AG04450 (cell line): ENCODE data around the gene TANC1. TPM values are rescaled to one million over a fixed set of nuclear protein-coding genes. Genes with fewer than 3 reads are reported as not detected.

Source experiments
- CTCF ChIA-PET: fragments of 300-600, 350-600 bp; formaldehyde crosslinking; extraction: SDS; loops from one replicate; lab custom pipeline; 2022; ENCODE audit warnings: antibody characterized with exemption, inconsistent platforms; lab: Charles Lee
- POLR2A ChIA-PET: fragments of 350-600 bp; formaldehyde crosslinking; extraction: SDS; loops from one replicate; lab custom pipeline; 2021; ENCODE audit warnings: antibody characterized with exemption, inconsistent platforms; lab: Yijun Ruan, JAX
- DNase-seq: peaks from one replicate; pipeline ENCODE4 v3.0.0-alpha.2; 2011; ENCODE audit warnings: low read depth, low spot score
- H3K27ac ChIP-seq: one replicate; pipeline ENCODE4 v1.5.1; 2012; ENCODE audit warnings: low read depth, low read length, control low read depth
- H3K27me3 ChIP-seq: one replicate; pipeline ENCODE4 v1.6.0; 2012; ENCODE audit warnings: low read length; ENCODE audit not compliant: control insufficient read depth, insufficient read depth
- H3K4me3 ChIP-seq: 2 replicates; pipeline ENCODE4 v1.5.1; 2011; ENCODE audit warnings: mild to moderate bottlenecking, low read depth, low read length, control low read depth
- H3K9me3 ChIP-seq: 2 replicates; pipeline ENCODE4 v1.5.1; 2012; ENCODE audit warnings: low read length; ENCODE audit not compliant: control insufficient read depth, insufficient read depth
- CTCF ChIP-seq: IDR thresholded peaks from 2 replicates; pipeline ENCODE4 v1.5.1; 2011; ENCODE audit warnings: low read depth, low read length, control low read depth, inconsistent platforms
- polyA plus RNA-seq: library from polyadenylated mRNA; depleted of rRNA; stranded (reverse); fragments of >200 nt; gene quantifications from 2 replicates; pipeline ENCODE4 v1.2.3, GENCODE V29; 2011

The TANC1 gene
- polyA plus RNA-seq, 1 experiment: 28.0 TPM

DNA sequence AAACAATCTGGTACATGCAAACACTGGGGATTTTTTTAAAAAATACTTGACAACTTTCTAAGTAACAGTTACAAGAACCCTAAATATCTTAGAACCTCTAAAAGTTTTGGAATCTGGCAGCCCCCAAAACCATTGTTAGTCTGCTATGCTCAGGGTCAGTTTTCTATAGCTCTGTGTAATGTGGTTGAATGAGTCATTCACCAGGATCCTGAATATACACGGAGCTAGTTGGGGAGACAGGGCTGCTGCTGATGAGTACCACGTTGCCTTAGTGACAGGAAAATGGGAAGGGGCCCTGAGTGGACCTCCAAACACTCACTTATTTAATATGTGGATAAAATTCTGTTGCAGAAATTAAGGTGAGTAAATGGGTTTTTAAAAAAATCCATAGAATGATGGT, 36.9 kb upstream of the TANC1 start:
- no peak overlapping the region for H3K4me3 ChIP-seq
- TF ChIP-seq CTCF: no peak
- ChIA-PET CTCF (interaction anchor here (1.5 kb wide), 1 partner anchor 187 kb away, joined by 8 read pairs; no protein-coding TSS in a partner anchor), POLR2A (interaction anchor here (1.1 kb wide), 1 partner anchor 35 kb away, joined by 3 read pairs; no protein-coding TSS in a partner anchor)
- H3K27me3 ChIP-seq: no peaks in the 10 kb centered on the region
- peak; percentile 41 for DNase-seq
- H3K27ac ChIP-seq: no peak overlapping the region
- peaks cover 6% of the 10 kb centered on the region; the same call in 1 of the 2 replicates for H3K9me3 ChIP-seq

GRCh38 chr2:158932131-158932645, 36.3 kb upstream of the TANC1 start:
- H3K27ac ChIP-seq: no peak overlapping the region
- H3K9me3 ChIP-seq: peaks cover 6% of the 10 kb centered on the region; the same call in 1 of the 2 replicates
- ChIA-PET CTCF (interaction anchor here (1.5 kb wide), 1 partner anchor 187 kb away, joined by 8 read pairs; no protein-coding TSS in a partner anchor), POLR2A (interaction anchor here (1.1 kb wide), 1 partner anchor 34 kb away, joined by 3 read pairs; no protein-coding TSS in a partner anchor)
- no peak for DNase-seq
- no peak for TF ChIP-seq CTCF
- H3K27me3 ChIP-seq: no peaks in the 10 kb centered on the region
- H3K4me3 ChIP-seq: no peak overlapping the region

GRCh38 chr2:158934170-158934569, 34.3 kb upstream of the TANC1 start:
- no peak overlapping the region for H3K27ac ChIP-seq
- H3K9me3 ChIP-seq: peaks cover 6% of the 10 kb centered on the region; the same call in 1 of the 2 replicates
- no peak for DNase-seq
- H3K27me3 ChIP-seq: no peaks in the 10 kb centered on the region
- CTCF ChIA-PET: interaction anchor here (1.0 kb wide), 1 partner anchor 185 kb away, joined by 4 read pairs; no protein-coding TSS in a partner anchor
- POLR2A ChIA-PET: no interaction called here
- no peak for TF ChIP-seq CTCF
- no peak overlapping the region for H3K4me3 ChIP-seq

DNA sequence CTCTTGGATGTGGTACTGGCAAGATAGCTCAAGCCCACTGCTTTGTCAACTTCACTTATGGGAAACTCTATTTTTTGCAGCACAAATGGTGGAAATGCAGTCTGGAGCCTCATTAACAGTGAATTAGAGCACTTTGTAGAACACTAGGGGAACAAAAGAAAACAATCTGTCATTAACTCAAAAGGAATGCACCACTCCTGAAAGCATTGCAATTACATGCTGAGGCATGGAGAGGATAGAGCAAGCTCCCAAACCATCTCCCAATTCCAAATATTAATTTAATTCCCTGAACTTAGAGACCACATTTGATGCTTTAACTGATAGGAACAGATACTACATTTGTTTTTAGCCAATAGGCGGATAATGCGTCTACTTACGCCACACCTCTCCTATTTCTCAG, 32.8 kb upstream of the TANC1 start:
- H3K27ac ChIP-seq: no peak overlapping the region
- H3K27me3 ChIP-seq: no peaks in the 10 kb centered on the region
- TF ChIP-seq CTCF: no peak
- no peak for DNase-seq
- ChIA-PET CTCF (no interaction called here), POLR2A (no interaction called here)
- no peaks in the 10 kb centered on the region; the same call in 1 of the 2 replicates for H3K9me3 ChIP-seq
- H3K4me3 ChIP-seq: no peak overlapping the region

- no peaks in the 10 kb centered on the region; the same call in 1 of the 2 replicates for H3K9me3 ChIP-seq
- TF ChIP-seq CTCF: no peak
- peak; percentile 85 for DNase-seq
- peak overlapping the region; percentile 66 for H3K27ac ChIP-seq
- no peaks in the 10 kb centered on the region for H3K27me3 ChIP-seq
- CTCF ChIA-PET: no interaction called here
- POLR2A ChIA-PET: interaction anchor here (0.8 to 1.2 kb wide), 2 partner anchors 26 to 30 kb away, joined by 3 to 4 read pairs; no protein-coding TSS in a partner anchor
- no peak overlapping the region for H3K4me3 ChIP-seq
Measured at GRCh38 chr2:158936978-158937377, 31.5 kb upstream of the TANC1 start.
